ENCODE data around the gene DLGAP1.

- TF ChIP-seq CTCF (IDR thresholded peaks at IDR 0.05), result no peak
- TF ChIP-seq POLR2A (IDR thresholded peaks at IDR 0.05), result no peak
Measured at GRCh38 chr18:3547891-3548615, 907.1 kb downstream of the DLGAP1 start.

Measured in testis (tissue), 2 donors.